Parathyroid adenoma (tissue), 2 donors: ENCODE measurements around the gene TGFBR2.

ENCODE experiments used
- H2AFZ ChIP-seq: fragments of 300-600 bp; sonication (generic); one replicate; pipeline ENCODE4 v1.7.0; 2017; ENCODE audit warnings: antibody characterized with exemption, mild to moderate bottlenecking
- H3K27ac ChIP-seq: fragments of 300-600 bp; sonication (generic); one replicate; pipeline ENCODE4 v1.7.0; 2017
- H3K27me3 ChIP-seq: fragments of 300-600 bp; sonication (generic); one replicate; pipeline ENCODE4 v1.7.0; 2017; ENCODE audit warnings: low read length; ENCODE audit not compliant: control insufficient read depth, insufficient read depth
- H3K36me3 ChIP-seq: fragments of 300-600 bp; sonication (generic); one replicate; pipeline ENCODE4 v1.7.0; 2017; ENCODE audit warnings: low read length; ENCODE audit not compliant: control insufficient read depth, insufficient read depth
- H3K4me1 ChIP-seq: fragments of 300-600 bp; sonication (generic); one replicate; pipeline ENCODE4 v1.7.0; 2017; ENCODE audit warnings: control low read depth
- H3K4me2 ChIP-seq: fragments of 300-600 bp; sonication (generic); one replicate; pipeline ENCODE4 v1.7.0; 2017; ENCODE audit warnings: low read length
- H3K4me3 ChIP-seq: fragments of 300-600 bp; sonication (generic); one replicate; pipeline ENCODE4 v1.7.0; 2017; ENCODE audit warnings: low read depth, low read length
- H3K79me2 ChIP-seq: fragments of 300-600 bp; sonication (generic); one replicate; pipeline ENCODE4 v1.7.0; 2017; ENCODE audit warnings: control low read depth
- H3K9ac ChIP-seq: fragments of 300-600 bp; sonication (generic); one replicate; pipeline ENCODE4 v1.7.0; 2017; ENCODE audit warnings: mild to moderate bottlenecking
- H3K9me3 ChIP-seq: fragments of 300-600 bp; sonication (generic); one replicate; pipeline ENCODE4 v1.7.0; 2017; ENCODE audit warnings: low read length; ENCODE audit not compliant: control insufficient read depth
- CTCF ChIP-seq: fragments of 300-600 bp; sonication (generic); IDR thresholded peaks from one replicate; pipeline ENCODE4 v1.7.0; 2017; ENCODE audit warnings: antibody characterized with exemption, mild to moderate bottlenecking
- donor health status: primary hyperparathyroidism.

TGFBR2 gene

GRCh38 chr3:30613133-30613825 is 6.9 kb downstream of the TGFBR2 start:
- Histone ChIP-seq H3K9ac (no peak overlapping the region), H3K27me3 (no peaks in the 10 kb centered on the region), H2AFZ (no peak overlapping the region), H3K4me3 (no peak overlapping the region), H3K36me3 (no peaks in the 10 kb centered on the region), H3K27ac (no peak overlapping the region), H3K4me2 (no peak overlapping the region), H3K79me2 (no peaks in the 10 kb centered on the region), H3K4me1 (no peaks in the 10 kb centered on the region), H3K9me3 (no peaks in the 10 kb centered on the region)
- no peak for TF ChIP-seq CTCF

- Histone ChIP-seq H3K9ac (no peak overlapping the region), H3K4me2 (no peak overlapping the region), H3K79me2 (peaks cover 2% of the 10 kb centered on the region), H3K36me3 (no peaks in the 10 kb centered on the region), H3K27ac (no peak overlapping the region), H2AFZ (no peak overlapping the region), H3K27me3 (no peaks in the 10 kb centered on the region), H3K4me1 (no peaks in the 10 kb centered on the region), H3K4me3 (no peak overlapping the region), H3K9me3 (no peaks in the 10 kb centered on the region)
- TF ChIP-seq CTCF, result no peak
These were observed 8.0 kb downstream of the TGFBR2 start for GRCh38 chr3:30614373-30614772.

GRCh38 chr3:30614943-30615342 is 8.5 kb downstream of the TGFBR2 start:
- Histone ChIP-seq H3K36me3 (no peaks in the 10 kb centered on the region), H3K79me2 (peaks cover 3% of the 10 kb centered on the region), H3K4me2 (no peak overlapping the region), H3K9ac (no peak overlapping the region), H3K27ac (no peak overlapping the region), H3K27me3 (no peaks in the 10 kb centered on the region), H3K4me3 (no peak overlapping the region), H2AFZ (no peak overlapping the region), H3K9me3 (no peaks in the 10 kb centered on the region), H3K4me1 (no peaks in the 10 kb centered on the region)
- no peak for TF ChIP-seq CTCF

GRCh38 chr3:30615615-30616346 is 9.4 kb downstream of the TGFBR2 start:
- Histone ChIP-seq H3K4me2 (no peak overlapping the region), H3K4me1 (no peaks in the 10 kb centered on the region), H3K9me3 (no peaks in the 10 kb centered on the region), H3K36me3 (no peaks in the 10 kb centered on the region), H3K27ac (no peak overlapping the region), H3K79me2 (peaks cover 3% of the 10 kb centered on the region), H3K4me3 (no peak overlapping the region), H2AFZ (no peak overlapping the region), H3K27me3 (no peaks in the 10 kb centered on the region), H3K9ac (no peak overlapping the region)
- TF ChIP-seq CTCF, result no peak
